Activated T-helper 1 cell treated with anti-CD3 and anti-CD28 coated beads, Interleukin-12 subunit alpha, Interleukin-12 subunit beta, Interleukin-2, Interleukin-4 antibody, amounts not matched to agents 30 ng/mL and 10 ng/mL and 1 ng/mL, durations not matched to agents 14 hours and 24 hours and 36 hours (primary cell): ENCODE data around the gene ZNF512. TPM values are rescaled to one million over a fixed set of nuclear protein-coding genes. Genes with fewer than 3 reads are reported as not detected.
"Not testable (repeated sequence)": the region's sequence is repeated elsewhere in the genome, so short reads cannot be mapped to it uniquely, and the experiment has no call there.

Experiments
- DNase-seq: peaks from one replicate; pipeline ENCODE4 v3.0.0; 2021; ENCODE audit warnings: low spot score
- H3K27ac Mint-ChIP-seq: one replicate; pipeline ENCODE4 v1.8.0; 2021; ENCODE audit warnings: mild to moderate bottlenecking, mixed read lengths
- H3K27me3 Mint-ChIP-seq: one replicate; pipeline ENCODE4 v1.8.0; 2022; ENCODE audit warnings: mild to moderate bottlenecking, moderate library complexity, mixed read lengths; ENCODE audit not compliant: insufficient read depth
- H3K36me3 Mint-ChIP-seq: one replicate; pipeline ENCODE4 v1.8.0; 2021; ENCODE audit warnings: low read depth, mixed read lengths
- H3K4me1 Mint-ChIP-seq: one replicate; pipeline ENCODE4 v1.8.0; 2021; ENCODE audit warnings: low read depth, mixed read lengths
- H3K4me3 Mint-ChIP-seq: one replicate; pipeline ENCODE4 v1.8.0; 2021; ENCODE audit warnings: mild to moderate bottlenecking, moderate library complexity, mixed read lengths
- H3K9me3 Mint-ChIP-seq: one replicate; pipeline ENCODE4 v1.8.0; 2021; ENCODE audit warnings: mixed read lengths
- intact Hi-C: fragments of 100-400 bp; cut with micrococcal nuclease; formaldehyde crosslinking; loops from one replicate; pipeline ENCODE4 v1.15.1; 2024
- total RNA-seq: library from RNA; stranded (reverse); gene quantifications from 2 replicates; pipeline ENCODE4 v1.2.3, GENCODE V29; 2022

ZNF512 gene, protein sequence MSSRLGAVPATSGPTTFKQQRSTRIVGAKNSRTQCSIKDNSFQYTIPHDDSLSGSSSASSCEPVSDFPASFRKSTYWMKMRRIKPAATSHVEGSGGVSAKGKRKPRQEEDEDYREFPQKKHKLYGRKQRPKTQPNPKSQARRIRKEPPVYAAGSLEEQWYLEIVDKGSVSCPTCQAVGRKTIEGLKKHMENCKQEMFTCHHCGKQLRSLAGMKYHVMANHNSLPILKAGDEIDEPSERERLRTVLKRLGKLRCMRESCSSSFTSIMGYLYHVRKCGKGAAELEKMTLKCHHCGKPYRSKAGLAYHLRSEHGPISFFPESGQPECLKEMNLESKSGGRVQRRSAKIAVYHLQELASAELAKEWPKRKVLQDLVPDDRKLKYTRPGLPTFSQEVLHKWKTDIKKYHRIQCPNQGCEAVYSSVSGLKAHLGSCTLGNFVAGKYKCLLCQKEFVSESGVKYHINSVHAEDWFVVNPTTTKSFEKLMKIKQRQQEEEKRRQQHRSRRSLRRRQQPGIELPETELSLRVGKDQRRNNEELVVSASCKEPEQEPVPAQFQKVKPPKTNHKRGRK
- total RNA-seq = 24.6 and 25.0 TPM in 2 replicates

- Mint-ChIP-seq H3K4me1 (peaks cover 45% of the 10 kb centered on the region), H3K27me3 (peaks cover 7% of the 10 kb centered on the region), H3K4me3 (peak within 1 kb of the TSS; percentile 86), H3K9me3 (peaks cover 4% of the 10 kb centered on the region), H3K36me3 (peaks cover 28% of the 10 kb centered on the region), H3K27ac (peak within 1 kb of the TSS; percentile 79)
- peak; percentile 75 for DNase-seq
- intact Hi-C loops = loop anchor here (1.0 to 2.0 kb wide), 5 partner anchors 46 to 154 kb away; partner anchors contain the start of genes CCDC121, GPN1, IFT172 and NRBP1
Measured at GRCh38 chr2:27582695-27583389, at the start of gene ZNF512. TSS of gene ZNF512 (plus strand) at chr2:27583042. CDS start at chr2:27583113, 71 bp downstream.

DNA sequence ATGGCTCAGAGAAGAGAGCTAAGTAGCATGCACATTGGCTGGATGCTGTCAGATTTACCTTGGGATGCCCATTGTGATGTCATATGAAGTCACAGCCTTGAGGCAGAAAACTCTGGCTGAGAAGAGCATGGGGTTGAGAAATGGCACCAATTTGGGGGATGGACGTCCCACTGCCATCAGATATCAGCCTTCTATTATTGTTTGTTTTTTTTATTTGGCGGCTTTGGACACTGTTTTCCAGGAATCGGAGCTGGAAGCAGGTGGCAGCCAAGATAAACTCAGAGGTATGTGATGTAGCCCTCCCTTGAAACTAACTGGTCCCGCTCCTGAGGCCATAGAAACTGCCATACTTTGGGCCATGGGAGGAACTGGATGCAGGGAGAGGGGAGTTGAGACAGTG, 45.6 kb upstream of the ZNF512 start:
- Mint-ChIP-seq H3K27ac (no peak overlapping the region), H3K36me3 (no peaks in the 10 kb centered on the region), H3K27me3 (peaks cover 25% of the 10 kb centered on the region), H3K9me3 (no peaks in the 10 kb centered on the region), H3K4me1 (no peaks in the 10 kb centered on the region), H3K4me3 (no peak overlapping the region)
- no peak for DNase-seq
- intact Hi-C loops = no loop called here

DNA sequence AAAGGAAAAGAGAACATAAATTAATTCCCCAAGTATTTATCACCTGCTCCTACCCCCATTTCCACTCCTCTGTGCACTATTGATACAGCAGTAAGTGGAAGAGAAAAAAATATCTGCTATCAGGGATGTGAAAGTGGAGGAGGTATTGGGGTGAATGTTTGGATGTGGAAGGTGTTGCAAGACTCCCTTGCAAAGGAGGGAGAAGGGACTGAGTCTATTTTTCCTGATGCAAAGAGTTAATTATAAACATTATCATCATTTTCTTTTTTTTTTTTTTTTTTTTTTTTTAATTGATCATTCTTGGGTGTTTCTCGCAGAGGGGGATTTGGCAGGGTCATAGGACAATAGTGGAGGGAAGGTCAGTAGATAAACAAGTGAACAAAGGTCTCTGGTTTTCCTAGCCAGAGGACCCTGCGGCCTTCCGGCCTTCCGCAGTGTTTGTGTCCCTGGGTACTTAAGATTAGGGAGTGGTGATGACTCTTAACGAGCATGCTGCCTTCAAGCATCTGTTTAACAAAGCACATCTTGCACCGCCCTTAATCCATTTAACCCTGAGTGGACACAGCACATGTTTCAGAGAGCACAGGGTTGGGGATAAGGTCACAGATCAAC, 43.9 kb upstream of the ZNF512 start:
- H3K4me1 Mint-ChIP-seq, intact Hi-C loops, H3K9me3 Mint-ChIP-seq, H3K36me3 Mint-ChIP-seq, H3K27ac Mint-ChIP-seq, DNase-seq, H3K4me3 Mint-ChIP-seq: not testable (repeated sequence)
- H3K27me3 Mint-ChIP-seq = peaks cover 26% of the 10 kb centered on the region

- H3K4me1 Mint-ChIP-seq, DNase-seq, H3K4me3 Mint-ChIP-seq, intact Hi-C loops, H3K27ac Mint-ChIP-seq, H3K9me3 Mint-ChIP-seq, H3K36me3 Mint-ChIP-seq: not testable (repeated sequence)
- H3K27me3 Mint-ChIP-seq = peaks cover 21% of the 10 kb centered on the region
Measured at GRCh38 chr2:27539649-27540048, 43.2 kb upstream of the ZNF512 start.

DNA sequence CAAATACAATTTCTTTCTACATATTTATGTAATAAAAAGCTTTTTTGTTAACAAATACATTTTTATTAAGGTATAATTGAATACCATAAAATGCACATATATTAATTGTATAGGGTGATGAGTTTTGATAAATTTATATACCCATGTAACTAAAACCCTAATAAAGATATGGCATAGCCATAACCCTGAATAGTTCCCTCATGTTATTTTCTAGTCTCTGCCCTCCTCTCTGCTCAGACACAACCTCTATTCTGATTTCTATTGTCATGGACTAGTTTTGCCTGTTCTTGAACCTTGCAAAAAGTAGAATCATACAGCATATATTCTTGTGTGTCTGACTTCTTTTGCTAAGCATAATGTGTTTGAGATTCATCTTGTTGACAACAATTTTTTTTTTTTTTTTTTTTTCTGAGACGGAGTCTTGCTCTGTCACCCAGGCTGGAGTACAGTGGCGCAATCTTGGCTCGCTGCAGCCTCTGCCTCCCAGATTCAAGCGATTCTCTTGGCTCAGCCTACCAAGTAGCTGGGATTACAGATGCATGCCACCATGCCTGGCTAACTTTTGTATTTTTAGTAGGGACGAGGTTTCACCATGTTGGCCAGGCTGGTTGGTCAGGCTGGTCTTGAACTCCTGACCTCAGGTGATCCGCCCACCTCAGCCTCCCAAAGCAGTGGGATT, 38.6 kb upstream of the ZNF512 start:
- H3K4me1 Mint-ChIP-seq = no peaks in the 10 kb centered on the region
- intact Hi-C loops = no loop called here
- no peak overlapping the region for H3K27ac Mint-ChIP-seq
- no peak for DNase-seq
- no peak overlapping the region for H3K4me3 Mint-ChIP-seq
- peaks cover 4% of the 10 kb centered on the region for H3K9me3 Mint-ChIP-seq
- H3K27me3 Mint-ChIP-seq = peaks cover 5% of the 10 kb centered on the region
- peaks cover 1% of the 10 kb centered on the region for H3K36me3 Mint-ChIP-seq

DNA sequence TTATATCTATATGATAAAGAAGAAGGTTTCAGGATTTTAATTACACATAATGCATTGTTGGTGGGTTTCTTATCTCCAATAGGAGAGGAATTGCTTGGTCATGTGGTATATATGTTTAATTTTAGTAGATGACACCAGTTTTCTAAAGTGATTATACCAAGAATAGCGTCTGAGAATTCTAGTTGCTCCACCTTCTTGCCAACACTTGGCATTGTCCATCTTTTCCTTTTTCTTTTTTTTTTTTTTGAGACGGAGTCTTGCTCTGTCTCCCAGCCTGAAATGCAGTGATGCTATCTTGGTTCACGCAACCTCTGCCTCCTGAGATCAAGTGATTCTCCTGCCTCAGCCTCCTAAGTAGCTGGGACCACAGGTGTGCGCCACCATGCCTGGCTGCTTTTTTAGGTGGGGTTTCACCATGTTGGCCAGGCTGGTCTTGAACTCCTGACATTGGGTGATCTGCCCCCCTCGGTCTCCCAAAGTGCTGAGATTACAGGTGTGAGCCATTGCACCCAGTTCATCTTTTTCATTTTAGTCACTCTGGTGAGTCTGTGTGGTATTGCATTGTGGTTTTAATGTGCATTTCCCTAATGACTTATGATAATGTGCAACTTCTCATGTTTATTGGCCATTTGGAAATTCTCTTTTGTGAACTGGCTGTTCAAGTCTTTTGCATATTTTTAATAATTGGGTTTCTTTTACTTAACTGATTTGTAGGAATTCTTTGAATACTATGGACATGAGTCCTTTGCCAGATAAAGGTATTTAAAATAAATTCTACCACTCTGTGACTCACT, 37.3 kb upstream of the ZNF512 start:
- Mint-ChIP-seq H3K4me1 (no peaks in the 10 kb centered on the region), H3K9me3 (peaks cover 4% of the 10 kb centered on the region), H3K27me3 (peaks cover 5% of the 10 kb centered on the region), H3K4me3 (no peak overlapping the region), H3K27ac (no peak overlapping the region), H3K36me3 (peaks cover 1% of the 10 kb centered on the region)
- DNase-seq = no peak
- intact Hi-C loops = no loop called here

DNA sequence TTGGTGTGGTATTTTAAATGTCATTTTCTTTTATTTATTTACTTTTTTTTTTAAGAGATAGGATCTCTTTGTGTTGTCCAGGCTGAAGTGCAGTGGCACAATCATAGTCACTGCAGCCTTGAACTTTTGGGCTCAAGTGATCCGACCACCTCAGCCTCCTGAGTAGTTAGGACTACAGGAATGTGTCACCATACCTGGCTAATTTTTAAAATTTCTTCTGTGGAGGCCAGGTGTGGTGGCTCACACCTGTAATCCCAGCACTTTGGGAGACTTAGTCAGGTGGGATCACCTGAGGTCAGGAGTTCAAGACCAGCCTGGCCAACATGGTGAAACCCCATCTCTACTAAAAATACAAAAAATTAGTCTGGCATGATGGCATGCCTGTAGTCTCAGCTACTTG, 33.5 kb upstream of the ZNF512 start:
- Mint-ChIP-seq H3K27me3 (peaks cover 16% of the 10 kb centered on the region), H3K9me3 (peaks cover 4% of the 10 kb centered on the region), H3K4me3 (no peak overlapping the region), H3K36me3 (peaks cover 1% of the 10 kb centered on the region), H3K4me1 (no peaks in the 10 kb centered on the region), H3K27ac (no peak overlapping the region)
- DNase-seq = no peak
- intact Hi-C loops = no loop called here

- intact Hi-C loops = no loop called here
- DNase-seq = no peak
- Mint-ChIP-seq H3K27ac (no peak overlapping the region), H3K27me3 (peaks cover 21% of the 10 kb centered on the region), H3K9me3 (no peaks in the 10 kb centered on the region), H3K4me1 (no peaks in the 10 kb centered on the region), H3K36me3 (no peaks in the 10 kb centered on the region), H3K4me3 (no peak overlapping the region)
Measured at GRCh38 chr2:27551514-27551913, 31.3 kb upstream of the ZNF512 start.

- intact Hi-C loops = no loop called here
- Mint-ChIP-seq H3K4me3 (no peak overlapping the region), H3K36me3 (no peaks in the 10 kb centered on the region), H3K27me3 (peaks cover 20% of the 10 kb centered on the region), H3K27ac (no peak overlapping the region), H3K4me1 (no peaks in the 10 kb centered on the region), H3K9me3 (no peaks in the 10 kb centered on the region)
- no peak for DNase-seq
Measured at GRCh38 chr2:27552941-27553340, 29.9 kb upstream of the ZNF512 start.

DNA sequence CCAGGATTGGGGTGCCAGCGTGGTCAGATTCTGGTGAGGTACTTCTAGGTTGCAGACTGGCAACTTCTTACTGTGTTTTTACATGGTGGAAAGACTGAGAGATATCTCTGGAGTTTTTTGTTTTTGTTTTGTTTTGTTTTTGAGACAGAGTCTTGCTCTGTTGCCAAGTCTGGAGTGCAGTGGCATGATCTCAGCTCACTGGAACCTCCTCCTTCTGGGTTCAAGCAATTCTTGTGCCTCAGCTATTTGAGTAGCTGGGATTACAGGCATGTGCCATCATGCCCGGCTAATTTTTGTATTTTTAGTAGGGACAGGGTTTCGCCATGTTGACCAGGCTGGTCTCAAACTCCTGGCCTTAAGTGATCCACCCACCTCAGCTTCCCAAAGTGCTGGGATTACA, 28.4 kb upstream of the ZNF512 start:
- DNase-seq, H3K4me1 Mint-ChIP-seq, H3K27ac Mint-ChIP-seq, H3K4me3 Mint-ChIP-seq, H3K36me3 Mint-ChIP-seq, intact Hi-C loops, H3K9me3 Mint-ChIP-seq: not testable (repeated sequence)
- peaks cover 23% of the 10 kb centered on the region for H3K27me3 Mint-ChIP-seq

GRCh38 chr2:27559228-27559627, 23.6 kb upstream of the ZNF512 start:
- Mint-ChIP-seq H3K4me1 (no peaks in the 10 kb centered on the region), H3K27me3 (peaks cover 14% of the 10 kb centered on the region), H3K4me3 (no peak overlapping the region), H3K36me3 (no peaks in the 10 kb centered on the region), H3K27ac (no peak overlapping the region), H3K9me3 (no peaks in the 10 kb centered on the region)
- no peak for DNase-seq
- intact Hi-C loops = no loop called here

DNA sequence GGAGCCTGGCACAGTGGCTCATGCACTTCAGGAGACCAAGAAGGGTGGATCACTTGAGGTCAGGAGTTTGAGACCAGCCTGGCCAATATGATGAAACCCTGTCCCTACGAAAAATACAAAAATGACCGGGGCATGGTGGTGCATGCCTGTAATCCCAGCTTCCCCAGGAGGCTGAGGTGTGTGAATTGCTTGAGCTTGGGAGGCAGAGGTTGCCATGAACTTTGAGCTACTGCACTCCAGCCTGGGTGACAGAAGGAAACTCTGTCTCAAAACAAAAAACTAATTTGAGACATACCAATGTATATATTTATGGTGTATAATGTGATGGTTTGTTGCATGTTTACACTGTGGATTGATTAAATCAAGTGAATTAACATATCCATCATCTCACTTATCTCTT, 21.8 kb upstream of the ZNF512 start:
- Mint-ChIP-seq H3K27ac (no peak overlapping the region), H3K9me3 (no peaks in the 10 kb centered on the region), H3K4me3 (no peak overlapping the region), H3K36me3 (no peaks in the 10 kb centered on the region), H3K27me3 (peaks cover 16% of the 10 kb centered on the region), H3K4me1 (no peaks in the 10 kb centered on the region)
- DNase-seq = no peak
- intact Hi-C loops = no loop called here
